ENCODE measurements around the gene TMCC3.
"Not testable (repeated sequence)": the region's sequence is repeated elsewhere in the genome, so short reads cannot be mapped to it uniquely, and the experiment has no call there.

TMCC3 gene

GRCh38 chr12:94650143-94651056 is at the start of gene TMCC3:
Gene TMCC3 (minus strand): TSS chr12:94650557. CDS start chr12:94650430, 127 bp downstream.
- peak; percentile 62 for DNase-seq (ENCODE audit: extremely low read depth, insufficient read length)
- H3K4me3 ChIP-seq (replicated peaks; ENCODE audit: low read depth, low read length) = peak within 1 kb of the TSS; percentile 63
- no peaks in the 10 kb centered on the region for H3K36me3 ChIP-seq (ENCODE audit: control insufficient read depth, insufficient read depth, low read length)
- H3K27me3 ChIP-seq (replicated peaks; ENCODE audit: control insufficient read depth, insufficient read depth, low read length) = no peaks in the 10 kb centered on the region
- no peak for TF ChIP-seq CTCF (IDR thresholded peaks at IDR 0.05; ENCODE audit: insufficient read depth, low read length, poor library complexity, severe bottlenecking)

- DNase-seq (ENCODE audit: extremely low read depth, insufficient read length) = no peak
These were observed 49.4 kb upstream of the TMCC3 start for GRCh38 chr12:94699801-94700200.

GRCh38 chr12:94698578-94698977 is 48.2 kb upstream of the TMCC3 start:
- no peaks in the 10 kb centered on the region for H3K27me3 ChIP-seq (replicated peaks; ENCODE audit: control insufficient read depth, insufficient read depth, low read length)
- H3K4me3 ChIP-seq (replicated peaks; ENCODE audit: low read depth, low read length) = no peak overlapping the region
- TF ChIP-seq CTCF (IDR thresholded peaks at IDR 0.05; ENCODE audit: insufficient read depth, low read length, poor library complexity, severe bottlenecking) = no peak
- no peaks in the 10 kb centered on the region; the same call in none of the 2 replicates for H3K36me3 ChIP-seq (ENCODE audit: control insufficient read depth, insufficient read depth, low read length)
- DNase-seq (ENCODE audit: extremely low read depth, insufficient read length) = no peak

More at GRCh38 chr12:94699801-94700200, 49.4 kb upstream of the TMCC3 start:
- no peak for TF ChIP-seq CTCF (IDR thresholded peaks at IDR 0.05; ENCODE audit: insufficient read depth, low read length, poor library complexity, severe bottlenecking)
- H3K27me3 ChIP-seq (replicated peaks; ENCODE audit: control insufficient read depth, insufficient read depth, low read length) = no peaks in the 10 kb centered on the region
- H3K36me3 ChIP-seq (ENCODE audit: control insufficient read depth, insufficient read depth, low read length) = no peaks in the 10 kb centered on the region; the same call in none of the 2 replicates
- no peak overlapping the region for H3K4me3 ChIP-seq (replicated peaks; ENCODE audit: low read depth, low read length)

GRCh38 chr12:94697631-94698030 is 47.3 kb upstream of the TMCC3 start:
- Histone ChIP-seq H3K4me3 (replicated peaks; ENCODE audit: low read depth, low read length) (no peak overlapping the region), H3K36me3 (ENCODE audit: control insufficient read depth, insufficient read depth, low read length) (no peaks in the 10 kb centered on the region; the same call in none of the 2 replicates), H3K27me3 (replicated peaks; ENCODE audit: control insufficient read depth, insufficient read depth, low read length) (no peaks in the 10 kb centered on the region)
- no peak for TF ChIP-seq CTCF (IDR thresholded peaks at IDR 0.05; ENCODE audit: insufficient read depth, low read length, poor library complexity, severe bottlenecking)
- no peak for DNase-seq (ENCODE audit: extremely low read depth, insufficient read length)

GRCh38 chr12:94694732-94695131 is 44.4 kb upstream of the TMCC3 start:
- Histone ChIP-seq H3K36me3 (ENCODE audit: control insufficient read depth, insufficient read depth, low read length) (no peaks in the 10 kb centered on the region; the same call in 1 of the 2 replicates), H3K4me3 (replicated peaks; ENCODE audit: low read depth, low read length) (no peak overlapping the region), H3K27me3 (replicated peaks; ENCODE audit: control insufficient read depth, insufficient read depth, low read length) (no peaks in the 10 kb centered on the region)
- DNase-seq (ENCODE audit: extremely low read depth, insufficient read length) = no peak
- TF ChIP-seq CTCF (IDR thresholded peaks at IDR 0.05; ENCODE audit: insufficient read depth, low read length, poor library complexity, severe bottlenecking) = no peak

- H3K27me3 ChIP-seq (replicated peaks; ENCODE audit: control insufficient read depth, insufficient read depth, low read length); H3K4me3 ChIP-seq (replicated peaks; ENCODE audit: low read depth, low read length); DNase-seq (ENCODE audit: extremely low read depth, insufficient read length); H3K36me3 ChIP-seq (ENCODE audit: control insufficient read depth, insufficient read depth, low read length): not testable (repeated sequence)
These were observed 42.5 kb upstream of the TMCC3 start for GRCh38 chr12:94692826-94693225.
